SH-SY5Y (cell line): Measurements from ENCODE around the gene UBP1.

ENCODE experiments used
- GATA2 ChIP-seq: IDR thresholded peaks from 2 replicates; pipeline ENCODE4 v1.6.1; 2011; ENCODE audit warnings: mild to moderate bottlenecking, low read depth, low read length
- GATA3 ChIP-seq: IDR thresholded peaks from 2 replicates; pipeline ENCODE4 v1.6.1; 2011; ENCODE audit warnings: low read depth, mild to moderate bottlenecking, low read length, moderate library complexity

The UBP1 gene

GRCh38 chr3:33440328-33441224, at the start of gene UBP1:
Gene UBP1 (minus strand): TSS chr3:33440405. CDS start chr3:33439848, 557 bp downstream.
- no peak for TF ChIP-seq GATA3
- no peak for TF ChIP-seq GATA2

- TF ChIP-seq GATA2 (no peak), GATA3 (no peak)
Measured at GRCh38 chr3:33488683-33489082, 48.5 kb upstream of the UBP1 start.

- no peak for TF ChIP-seq GATA2
- TF ChIP-seq GATA3: no peak
Measured at GRCh38 chr3:33488246-33488645, 48.0 kb upstream of the UBP1 start.

- TF ChIP-seq GATA2 (no peak), GATA3 (no peak)
Measured at GRCh38 chr3:33482111-33482521, 41.9 kb upstream of the UBP1 start.

GRCh38 chr3:33474896-33475295, 34.7 kb upstream of the UBP1 start:
- no peak for TF ChIP-seq GATA3
- TF ChIP-seq GATA2: no peak

- TF ChIP-seq GATA2: no peak
- no peak for TF ChIP-seq GATA3
Measured at GRCh38 chr3:33473813-33474212, 33.6 kb upstream of the UBP1 start.

GRCh38 chr3:33467786-33468185, 27.6 kb upstream of the UBP1 start:
- TF ChIP-seq GATA2 (no peak), GATA3 (no peak)

GRCh38 chr3:33461097-33461496, 20.9 kb upstream of the UBP1 start:
- TF ChIP-seq GATA2: no peak
- TF ChIP-seq GATA3: no peak

GRCh38 chr3:33458446-33458845, 18.2 kb upstream of the UBP1 start:
- TF ChIP-seq GATA3: no peak
- no peak for TF ChIP-seq GATA2

- TF ChIP-seq GATA2 (no peak), GATA3 (no peak)
Measured at GRCh38 chr3:33456756-33457155, 16.6 kb upstream of the UBP1 start.

GRCh38 chr3:33453331-33453761, 13.1 kb upstream of the UBP1 start:
- no peak for TF ChIP-seq GATA2
- TF ChIP-seq GATA3: no peak

GRCh38 chr3:33447958-33448357, 7.8 kb upstream of the UBP1 start:
- no peak for TF ChIP-seq GATA3
- no peak for TF ChIP-seq GATA2

GRCh38 chr3:33442190-33442589, 2.0 kb upstream of the UBP1 start:
- TF ChIP-seq GATA2 (no peak), GATA3 (no peak)

GRCh38 chr3:33441225-33441976, 1.2 kb upstream of the UBP1 start:
- TF ChIP-seq GATA3 (no peak), GATA2 (no peak)
